T-helper 2 cell treated with Interferon-gamma antibody and Interleukin-4, amounts not matched to agents 100 ng/mL and 5 ng/mL, for 36 hours (primary cell): ENCODE measurements around the gene TCF23. TPM values are rescaled to one million over a fixed set of nuclear protein-coding genes. Genes with fewer than 3 reads are reported as not detected.
"Not testable (repeated sequence)": the region's sequence is repeated elsewhere in the genome, so short reads cannot be mapped to it uniquely, and the experiment has no call there.

Experiments used
- intact Hi-C: fragments of 100-400 bp; cut with micrococcal nuclease; formaldehyde crosslinking; loops from one replicate; pipeline ENCODE4 v1.15.1; 2023
- total RNA-seq: library from RNA; stranded (reverse); gene quantifications from 2 replicates; pipeline ENCODE4 v1.2.3, GENCODE V29; 2022

The TCF23 gene
- not detected in 2 replicates for total RNA-seq

- intact Hi-C loops, result no loop called here
Measured at GRCh38 chr2:27148801-27149439, at the start of gene TCF23. TCF23 (plus strand) TSS chr2:27149004; CDS start chr2:27149134, 130 bp downstream.

DNA sequence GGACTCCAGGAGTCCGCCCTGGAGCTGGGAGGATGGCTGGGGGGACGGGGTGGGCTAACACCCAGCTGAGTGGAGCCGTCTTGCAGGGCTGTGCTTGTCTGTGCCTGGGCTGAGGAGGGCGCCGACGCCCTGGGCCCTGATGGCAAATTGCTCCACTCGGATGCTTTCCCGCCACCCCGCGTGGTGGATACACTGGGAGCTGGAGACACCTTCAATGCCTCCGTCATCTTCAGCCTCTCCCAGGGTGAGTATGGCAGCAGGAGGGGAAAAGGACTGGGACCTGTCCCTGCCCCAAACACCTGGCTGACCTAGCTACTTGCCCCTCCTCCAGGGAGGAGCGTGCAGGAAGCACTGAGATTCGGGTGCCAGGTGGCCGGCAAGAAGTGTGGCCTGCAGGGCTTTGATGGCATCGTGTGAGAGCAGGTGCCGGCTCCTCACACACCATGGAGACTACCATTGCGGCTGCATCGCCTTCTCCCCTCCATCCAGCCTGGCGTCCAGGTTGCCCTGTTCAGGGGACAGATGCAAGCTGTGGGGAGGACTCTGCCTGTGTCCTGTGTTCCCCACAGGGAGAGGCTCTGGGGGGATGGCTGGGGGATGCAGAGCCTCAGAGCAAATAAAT lies 49.4 kb upstream of the TCF23 start:
- intact Hi-C loops, result no loop called here

DNA sequence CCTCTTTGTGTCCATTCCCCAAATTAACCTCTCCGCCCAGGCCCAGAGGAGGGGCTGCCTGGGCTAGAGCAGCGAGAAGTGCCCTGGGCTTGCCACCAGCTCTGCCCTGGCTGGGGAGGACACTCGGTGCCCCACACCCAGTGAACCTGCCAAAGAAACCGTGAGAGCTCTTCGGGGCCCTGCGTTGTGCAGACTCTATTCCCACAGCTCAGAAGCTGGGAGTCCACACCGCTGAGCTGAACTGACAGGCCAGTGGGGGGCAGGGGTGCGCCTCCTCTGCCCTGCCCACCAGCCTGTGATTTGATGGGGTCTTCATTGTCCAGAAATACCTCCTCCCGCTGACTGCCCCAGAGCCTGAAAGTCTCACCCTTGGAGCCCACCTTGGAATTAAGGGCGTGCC lies 48.8 kb upstream of the TCF23 start:
- intact Hi-C loops, result no loop called here

GRCh38 chr2:27102329-27102728 lies 46.5 kb upstream of the TCF23 start:
- intact Hi-C loops, result no loop called here

- intact Hi-C loops, result no loop called here
Measured at GRCh38 chr2:27105981-27106380, 42.8 kb upstream of the TCF23 start.

- intact Hi-C loops, result no loop called here
Measured at GRCh38 chr2:27108221-27108620, 40.6 kb upstream of the TCF23 start.

DNA sequence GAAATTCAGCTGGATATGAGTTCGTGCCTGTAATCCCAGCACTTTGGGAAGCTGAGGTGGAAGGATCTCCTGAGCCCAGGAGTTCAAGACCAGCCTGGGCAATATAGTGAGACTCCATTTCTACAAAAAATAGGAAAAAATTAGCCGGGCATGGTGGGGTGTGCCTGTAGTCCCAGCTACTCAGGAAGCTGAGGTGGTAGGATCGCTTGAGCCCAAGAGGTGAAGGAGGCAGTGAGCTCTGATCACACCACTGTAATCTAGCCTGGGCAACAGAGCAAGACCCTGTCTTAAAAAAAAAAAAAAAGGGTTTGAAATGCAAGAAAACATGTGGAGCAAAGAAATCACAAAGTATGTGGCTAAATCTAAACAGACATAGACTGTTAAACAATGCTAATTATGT lies 39.7 kb upstream of the TCF23 start:
- intact Hi-C loops, result no loop called here

- intact Hi-C loops, result not testable (repeated sequence)
Measured at GRCh38 chr2:27110603-27111352, 38.0 kb upstream of the TCF23 start.

- intact Hi-C loops, result not testable (repeated sequence)
Measured at GRCh38 chr2:27111392-27112078, 37.3 kb upstream of the TCF23 start.

DNA sequence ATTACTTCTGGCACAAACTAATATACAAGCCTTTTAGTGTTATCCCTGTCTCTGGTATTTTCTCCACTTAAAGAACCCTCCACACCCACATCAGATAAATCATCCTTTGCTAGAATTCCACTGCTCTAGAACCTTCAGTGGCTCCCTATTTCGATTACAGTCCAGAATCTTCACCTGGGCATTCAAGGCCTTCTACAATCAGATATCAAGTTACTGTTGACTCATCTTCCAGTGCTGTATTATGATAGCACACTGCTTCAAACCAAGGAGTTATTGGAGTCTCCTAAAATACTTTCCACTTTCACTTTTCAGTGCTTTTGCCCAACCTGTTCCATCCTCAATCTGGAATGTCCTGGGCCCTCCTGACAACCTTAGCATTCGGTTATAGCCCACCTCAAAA lies 33.3 kb upstream of the TCF23 start:
- intact Hi-C loops, result no loop called here

DNA sequence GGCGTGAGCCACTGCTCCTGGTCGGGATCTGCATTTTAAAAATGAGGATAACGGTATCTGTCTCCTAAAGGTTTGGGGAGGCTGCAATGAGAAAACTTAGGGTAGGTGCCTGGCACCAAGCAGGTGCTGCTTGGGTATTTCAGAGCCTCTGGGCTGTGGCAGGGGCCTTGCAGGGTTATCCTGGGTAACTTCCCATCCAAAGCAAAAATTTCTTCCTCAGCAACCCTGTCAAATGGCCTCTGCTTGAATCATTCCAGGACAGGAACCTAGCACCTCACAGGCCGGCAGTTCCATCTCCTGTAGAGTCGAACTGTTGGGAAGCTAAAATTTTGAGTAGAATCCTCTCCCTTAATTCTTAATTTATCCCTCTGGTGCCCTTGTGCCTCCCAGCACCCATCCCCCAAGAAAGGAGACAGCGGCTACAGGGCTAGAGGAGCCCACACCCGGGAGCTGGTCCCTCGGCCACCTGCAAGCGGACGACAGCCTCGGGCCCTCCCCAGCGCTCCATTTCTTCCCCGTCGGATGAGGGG lies 30.7 kb upstream of the TCF23 start:
- intact Hi-C loops, result no loop called here

DNA sequence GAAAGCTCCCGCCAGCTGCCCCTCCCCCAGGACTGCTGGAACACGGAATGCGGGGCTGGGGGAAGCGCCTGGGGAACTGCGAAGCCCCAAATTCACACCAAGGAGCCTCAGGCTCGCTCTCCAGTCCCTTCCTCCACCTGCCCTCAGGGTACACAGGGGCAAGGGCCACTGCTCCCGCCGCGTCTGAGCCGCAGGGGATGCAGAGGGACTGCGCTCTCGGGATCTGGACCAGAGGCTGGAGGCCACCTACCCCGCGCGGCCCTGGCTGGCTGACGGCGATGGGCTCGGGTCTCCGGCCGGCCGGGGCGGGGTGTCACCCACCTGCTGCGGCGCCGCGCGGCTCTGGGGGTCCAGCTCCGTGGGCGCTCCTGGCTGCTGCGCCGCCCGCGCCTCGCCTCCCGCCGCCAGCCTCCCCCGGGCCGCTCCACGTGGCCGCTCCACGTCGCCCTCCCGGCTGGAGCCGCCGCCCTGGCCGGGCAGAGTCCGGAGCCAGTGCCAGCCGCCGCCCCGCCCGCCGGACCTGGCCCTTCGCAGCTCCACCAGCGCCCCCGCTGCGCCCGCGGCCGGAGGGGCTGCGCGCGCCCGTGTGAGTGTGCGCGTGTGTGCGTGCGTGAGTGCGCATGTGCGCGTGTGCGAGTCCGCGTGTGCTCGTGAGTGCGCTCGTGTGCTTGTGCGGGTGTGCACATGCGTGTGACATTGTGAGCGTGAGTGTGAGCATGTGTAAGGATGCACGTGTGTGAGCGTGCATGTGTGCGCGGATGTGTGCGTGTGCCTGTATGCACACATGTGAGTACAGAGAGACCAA lies 30.1 kb upstream of the TCF23 start, which contains the start of gene CGREF1:
Gene CGREF1 (minus strand): TSS at position 604 of the 805 bp plus-strand sequence. CDS start 14,762 bp downstream, outside the sequence.
- intact Hi-C loops, result no loop called here

- intact Hi-C loops, result not testable (repeated sequence)
Measured at GRCh38 chr2:27119330-27119670, 29.5 kb upstream of the TCF23 start.

DNA sequence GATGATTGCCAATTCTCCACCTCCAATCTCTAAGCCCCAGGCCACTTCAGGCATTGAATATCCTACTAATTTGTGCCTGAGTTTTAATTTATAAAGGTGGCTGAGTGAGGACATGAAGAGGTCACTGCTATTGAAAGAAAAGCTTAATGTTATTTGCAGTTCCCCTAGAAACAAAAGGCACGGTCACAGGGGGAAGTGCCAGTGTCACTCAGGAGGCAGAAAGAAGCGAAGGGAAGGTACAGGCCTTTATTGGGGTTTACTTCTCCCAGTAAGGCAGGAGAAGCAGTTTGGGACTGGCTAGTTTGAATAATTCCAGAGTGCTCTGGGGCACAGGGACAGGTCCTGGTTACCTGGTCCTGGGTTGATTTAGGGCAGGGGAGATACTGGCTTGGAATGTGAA lies 26.9 kb upstream of the TCF23 start:
- intact Hi-C loops, result no loop called here

- intact Hi-C loops, result loop anchor here (1.0 kb wide), 1 partner anchor 12 kb away; the partner anchor contains the start of gene PREB
Measured at GRCh38 chr2:27122791-27123190, 26.0 kb upstream of the TCF23 start.

- intact Hi-C loops, result loop anchor here (1.0 kb wide), 1 partner anchor 11 kb away; the partner anchor contains the start of gene PREB
Measured at GRCh38 chr2:27123302-27124150, 25.3 kb upstream of the TCF23 start, which contains the start of gene ABHD1. ABHD1 (plus strand) TSS chr2:27123815; CDS start chr2:27123949, 134 bp downstream.

DNA sequence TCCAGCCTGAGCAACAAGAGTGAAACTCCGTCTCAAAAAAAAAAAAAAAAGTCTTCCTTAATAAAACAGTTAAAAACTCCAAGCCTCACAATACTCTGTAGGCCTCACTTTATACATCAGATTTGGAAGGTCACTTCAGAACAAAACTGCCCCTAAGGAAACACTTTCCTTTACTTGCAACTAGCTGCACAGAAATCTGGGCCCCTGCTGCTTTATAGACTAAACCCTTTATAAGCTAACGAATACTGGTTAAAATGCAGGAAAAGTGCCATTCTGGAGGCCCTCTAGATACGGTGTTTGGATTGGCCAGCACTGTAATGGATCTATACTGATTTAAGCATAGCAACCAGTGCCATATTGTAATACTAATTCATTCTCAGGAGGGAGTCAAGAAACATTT lies 23.7 kb upstream of the TCF23 start:
- intact Hi-C loops, result no loop called here

DNA sequence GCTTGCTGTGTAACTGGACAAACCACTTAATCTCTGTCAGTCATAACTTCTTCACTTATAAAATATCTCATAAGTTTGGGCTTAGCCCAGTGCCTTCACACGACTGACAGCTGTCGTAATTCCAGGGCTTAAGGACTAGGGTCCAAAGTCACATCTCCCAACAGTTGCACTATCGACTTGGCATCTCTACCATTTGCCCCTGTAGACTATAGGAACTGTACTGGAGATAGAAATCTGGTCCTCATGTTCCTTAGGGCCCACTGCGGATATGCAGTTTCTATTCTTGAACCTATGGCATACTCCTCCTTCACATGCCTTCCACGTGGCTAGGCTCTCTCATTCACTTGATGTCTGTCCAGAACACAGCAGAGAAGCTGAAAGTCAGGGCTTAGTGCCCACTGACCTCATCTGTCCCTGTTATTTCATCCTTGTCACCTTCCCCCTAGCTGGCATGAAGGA lies 22.5 kb upstream of the TCF23 start:
- intact Hi-C loops, result no loop called here

DNA sequence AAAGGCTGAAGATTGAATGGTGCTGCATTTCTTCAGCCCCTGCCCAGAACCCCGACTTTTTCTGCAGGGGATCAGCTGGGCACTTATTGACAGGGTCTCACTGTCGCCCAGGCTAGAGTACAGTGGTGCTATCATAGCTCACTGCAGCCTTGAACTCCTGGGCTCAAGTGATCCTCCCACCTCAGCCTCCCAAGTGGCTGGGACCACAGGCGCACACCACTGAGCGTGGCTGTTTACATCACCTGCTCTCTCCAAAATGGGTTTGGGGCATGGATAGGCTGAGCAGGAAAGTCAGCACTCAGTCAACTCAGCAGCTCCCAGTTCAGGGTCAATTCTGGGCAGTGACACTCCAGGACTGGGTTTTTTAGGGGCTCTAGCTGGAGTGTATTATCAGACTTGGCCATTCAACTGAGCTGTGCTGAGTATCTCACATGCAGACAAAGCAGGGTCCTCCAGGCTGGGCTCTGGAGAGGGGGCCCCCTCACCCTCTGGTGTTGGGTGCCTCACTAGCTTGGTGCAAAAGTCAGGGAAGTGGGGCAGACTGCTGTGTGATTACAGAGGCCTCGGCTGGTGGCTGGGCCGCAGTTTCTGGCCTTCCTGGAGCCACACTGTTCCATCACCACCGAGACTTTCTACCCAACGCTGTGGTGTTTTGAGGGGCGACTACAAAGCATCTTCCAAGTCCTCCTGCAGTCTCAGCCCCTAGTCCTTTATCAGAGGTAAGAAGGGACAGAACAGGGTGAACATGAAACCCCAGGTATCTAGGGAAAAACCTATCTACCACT lies 20.7 kb upstream of the TCF23 start:
- intact Hi-C loops, result no loop called here
